OCI-LY3 (cell line): ENCODE data around the gene PIGS.

Source experiments
- EZH2phosphoT487 ChIP-seq: fragments of 200-600 bp; shearing (Covaris generic); IDR thresholded peaks from 2 replicates; pipeline ENCODE4 v1.6.1; 2018; ENCODE audit warnings: antibody characterized with exemption, mixed run types, low read depth
- TF ChIP-seq, protein P1 (sequence below): fragments of 200-600, 300-600 bp; sonication (generic); IDR thresholded peaks from 2 replicates; pipeline ENCODE4 v1.5.1; 2014; ENCODE audit warnings: antibody characterized with exemption, low read length, low read depth

- TF ChIP-seq, protein P1, sequence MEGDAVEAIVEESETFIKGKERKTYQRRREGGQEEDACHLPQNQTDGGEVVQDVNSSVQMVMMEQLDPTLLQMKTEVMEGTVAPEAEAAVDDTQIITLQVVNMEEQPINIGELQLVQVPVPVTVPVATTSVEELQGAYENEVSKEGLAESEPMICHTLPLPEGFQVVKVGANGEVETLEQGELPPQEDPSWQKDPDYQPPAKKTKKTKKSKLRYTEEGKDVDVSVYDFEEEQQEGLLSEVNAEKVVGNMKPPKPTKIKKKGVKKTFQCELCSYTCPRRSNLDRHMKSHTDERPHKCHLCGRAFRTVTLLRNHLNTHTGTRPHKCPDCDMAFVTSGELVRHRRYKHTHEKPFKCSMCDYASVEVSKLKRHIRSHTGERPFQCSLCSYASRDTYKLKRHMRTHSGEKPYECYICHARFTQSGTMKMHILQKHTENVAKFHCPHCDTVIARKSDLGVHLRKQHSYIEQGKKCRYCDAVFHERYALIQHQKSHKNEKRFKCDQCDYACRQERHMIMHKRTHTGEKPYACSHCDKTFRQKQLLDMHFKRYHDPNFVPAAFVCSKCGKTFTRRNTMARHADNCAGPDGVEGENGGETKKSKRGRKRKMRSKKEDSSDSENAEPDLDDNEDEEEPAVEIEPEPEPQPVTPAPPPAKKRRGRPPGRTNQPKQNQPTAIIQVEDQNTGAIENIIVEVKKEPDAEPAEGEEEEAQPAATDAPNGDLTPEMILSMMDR = no peak
- TF ChIP-seq EZH2phosphoT487 = no peak
These were observed 32.9 kb downstream of the PIGS start for GRCh38 chr17:28538296-28538895.
